Natural killer cell (primary cell): Measurements from ENCODE around the gene PNPO. TPM values are rescaled to one million over a fixed set of nuclear protein-coding genes. Genes with fewer than 3 reads are reported as not detected.
A peak's percentile ranks its signal among the peaks of the same experiment; 100 is the strongest.

ENCODE experiments used
- ATAC-seq, 3 donors: fragments of 150-1000 bp in 2 of 3; fragments of 200-7000 bp in 1 of 3; cut with Tn5 transposase; 1 replicate in 1 of 3; 2 replicates in 2 of 3; pipeline ENCODE4 v1.10.0; 2021; ENCODE audit warnings: mild to moderate bottlenecking in 2 of 3, moderate library complexity in 2 of 3
- DNase-seq, 2 donors: peaks; one replicate each; pipeline versions ENCODE4 v3.0.0 to v3.0.0-alpha.2; 2013 to 2021; ENCODE audit warnings: mixed read lengths in 1 of 2
- H3K27ac ChIP-seq: one replicate; pipeline ENCODE4 v1.5.1; 2013; ENCODE audit warnings: mild to moderate bottlenecking, low read length
- H3K27me3 ChIP-seq: one replicate; pipeline ENCODE4 v1.6.1; 2013; ENCODE audit warnings: low read length; ENCODE audit not compliant: control insufficient read depth, insufficient read depth
- H3K36me3 ChIP-seq: one replicate; pipeline ENCODE4 v1.6.1; 2013; ENCODE audit warnings: low read length; ENCODE audit not compliant: control insufficient read depth, insufficient read depth
- H3K4me1 ChIP-seq: one replicate; pipeline ENCODE4 v1.6.1; 2013; ENCODE audit warnings: low read length; ENCODE audit not compliant: control insufficient read depth, insufficient read depth
- H3K4me3 ChIP-seq: one replicate; pipeline ENCODE4 v1.5.1; 2013; ENCODE audit warnings: low read length
- H3K9me3 ChIP-seq: one replicate; pipeline ENCODE4 v1.6.1; 2013; ENCODE audit warnings: low read length; ENCODE audit not compliant: control insufficient read depth, insufficient read depth
- H3K27ac Mint-ChIP-seq, 2 donors: one replicate each; pipeline ENCODE4 v1.8.0; 2022; ENCODE audit warnings: mild to moderate bottlenecking in 2 of 2, mixed read lengths in 2 of 2, moderate library complexity in 1 of 2
- H3K27me3 Mint-ChIP-seq, 2 donors: one replicate each; pipeline ENCODE4 v1.8.0; 2022; ENCODE audit warnings: low read depth in 2 of 2, mixed read lengths in 2 of 2
- H3K36me3 Mint-ChIP-seq: one replicate; pipeline ENCODE4 v1.8.0; 2022; ENCODE audit warnings: mixed read lengths
- H3K4me1 Mint-ChIP-seq, 2 donors: one replicate each; pipeline ENCODE4 v1.8.0; 2022; ENCODE audit warnings: mixed read lengths in 2 of 2
- H3K4me3 Mint-ChIP-seq: one replicate; pipeline ENCODE4 v1.8.0; 2022; ENCODE audit warnings: mild to moderate bottlenecking, moderate library complexity, mixed read lengths
- H3K9me3 Mint-ChIP-seq, 2 donors: one replicate each; pipeline ENCODE4 v1.8.0; 2022; ENCODE audit warnings: mixed read lengths in 2 of 2
- WGBS: methylation state at CpG from one replicate; pipeline ENCODE4 v1.1.7; 2013; ENCODE audit warnings: missing lambda C conversion rate; ENCODE audit not compliant: insufficient coverage; 5-methylcytosine and 5-hydroxymethylcytosine counted together
- intact Hi-C: fragments of 100-400 bp; cut with micrococcal nuclease; formaldehyde crosslinking; loops from one replicate; pipeline ENCODE4 v1.14.2; 2022
- total RNA-seq, 4 donors: library from RNA; stranded (reverse); fragments of 120-200 nt in 1 of 4; gene quantifications; one replicate each; pipeline versions ENCODE4 v1.2.3 to v1.2.4, GENCODE V29; 2013 to 2022
- TF ChIP-seq, protein P1 (sequence below): fragments of 200-600 bp; IDR thresholded peaks from one replicate; pipeline ENCODE4 v1.8.0; 2022; ENCODE audit warnings: antibody characterized with exemption

The PNPO gene
- total RNA-seq, 3 donors from 2014 or later (not counting 1 experiment from before 2014, with no cell fraction given), result 6.0 to 10.9 (median 9.3) TPM

DNA sequence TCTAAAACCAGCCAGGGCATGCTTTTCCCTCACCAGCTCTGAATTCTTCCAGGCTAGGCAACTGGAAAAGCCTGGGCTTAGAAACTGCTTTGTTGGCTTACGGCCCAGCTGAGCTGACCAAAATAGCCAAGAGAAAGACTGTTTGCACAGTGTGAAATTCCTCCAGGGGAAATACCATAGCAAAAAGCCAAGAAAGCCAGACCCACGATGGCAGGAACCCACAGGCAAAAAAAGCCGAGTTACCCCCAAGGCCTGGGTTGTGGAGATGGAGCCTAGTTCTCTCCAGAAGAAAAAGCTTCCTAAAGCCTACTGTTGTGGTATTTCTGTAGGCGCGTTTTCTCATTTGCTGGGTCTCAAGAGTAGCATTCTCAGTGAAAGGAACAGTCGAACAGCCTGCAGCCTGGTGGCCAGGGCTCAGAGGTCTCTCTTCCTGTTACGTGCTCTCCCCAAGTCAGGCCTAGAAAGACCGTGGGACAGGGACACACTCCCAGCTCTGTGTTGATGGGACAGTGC lies 36.1 kb upstream of the PNPO start:
- intact Hi-C loops, result no loop called here
- no peaks in the 10 kb centered on the region for H3K9me3 Mint-ChIP-seq
- WGBS, result 95% methylated on average over 8 of the region's 8 CpGs
- TF ChIP-seq, protein P1, sequence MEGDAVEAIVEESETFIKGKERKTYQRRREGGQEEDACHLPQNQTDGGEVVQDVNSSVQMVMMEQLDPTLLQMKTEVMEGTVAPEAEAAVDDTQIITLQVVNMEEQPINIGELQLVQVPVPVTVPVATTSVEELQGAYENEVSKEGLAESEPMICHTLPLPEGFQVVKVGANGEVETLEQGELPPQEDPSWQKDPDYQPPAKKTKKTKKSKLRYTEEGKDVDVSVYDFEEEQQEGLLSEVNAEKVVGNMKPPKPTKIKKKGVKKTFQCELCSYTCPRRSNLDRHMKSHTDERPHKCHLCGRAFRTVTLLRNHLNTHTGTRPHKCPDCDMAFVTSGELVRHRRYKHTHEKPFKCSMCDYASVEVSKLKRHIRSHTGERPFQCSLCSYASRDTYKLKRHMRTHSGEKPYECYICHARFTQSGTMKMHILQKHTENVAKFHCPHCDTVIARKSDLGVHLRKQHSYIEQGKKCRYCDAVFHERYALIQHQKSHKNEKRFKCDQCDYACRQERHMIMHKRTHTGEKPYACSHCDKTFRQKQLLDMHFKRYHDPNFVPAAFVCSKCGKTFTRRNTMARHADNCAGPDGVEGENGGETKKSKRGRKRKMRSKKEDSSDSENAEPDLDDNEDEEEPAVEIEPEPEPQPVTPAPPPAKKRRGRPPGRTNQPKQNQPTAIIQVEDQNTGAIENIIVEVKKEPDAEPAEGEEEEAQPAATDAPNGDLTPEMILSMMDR, result no peak
- ATAC-seq (no peak), DNase-seq (no peak)
- Histone ChIP-seq H3K36me3 (peaks cover 3% of the 10 kb centered on the region), H3K4me3 (no peak overlapping the region), H3K9me3 (no peaks in the 10 kb centered on the region), H3K27me3 (no peaks in the 10 kb centered on the region), H3K27ac (no peak overlapping the region), H3K4me1 (no peaks in the 10 kb centered on the region)
- H3K4me1 Mint-ChIP-seq, result peaks cover 33 to 45% of the 10 kb centered on the region in 2 donors
- no peaks in the 10 kb centered on the region for H3K27me3 Mint-ChIP-seq
- H3K36me3 Mint-ChIP-seq, result no peaks in the 10 kb centered on the region
- peak overlapping the region; percentile 46 to 83 for H3K27ac Mint-ChIP-seq
- H3K4me3 Mint-ChIP-seq, result no peak overlapping the region

DNA sequence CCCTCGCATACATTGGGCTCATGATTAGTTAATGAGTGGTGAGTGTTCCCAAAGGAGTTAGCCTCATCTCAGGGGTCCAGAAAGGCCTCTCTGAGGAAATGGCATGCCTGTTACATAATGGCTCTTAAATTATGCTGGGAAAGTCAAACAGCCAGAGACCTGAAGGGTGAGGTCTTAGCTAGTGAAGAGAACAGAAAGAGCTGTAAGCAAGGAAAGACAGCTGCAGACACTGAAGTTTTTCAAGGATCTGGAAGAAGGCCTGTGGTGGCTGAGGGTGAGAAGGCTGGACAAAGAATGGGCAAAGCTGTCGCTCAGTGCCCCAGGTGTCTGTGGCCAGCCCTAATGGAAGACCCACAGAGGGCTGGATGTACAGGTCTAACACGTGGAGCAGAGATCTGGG lies 34.9 kb upstream of the PNPO start:
- peak overlapping the region; percentile 38 for H3K4me3 Mint-ChIP-seq
- Histone ChIP-seq H3K4me3 (no peak overlapping the region), H3K9me3 (no peaks in the 10 kb centered on the region), H3K4me1 (no peaks in the 10 kb centered on the region), H3K27ac (no peak overlapping the region), H3K27me3 (no peaks in the 10 kb centered on the region), H3K36me3 (peaks cover 3% of the 10 kb centered on the region)
- intact Hi-C loops, result no loop called here
- ATAC-seq, result no peak
- TF ChIP-seq, protein P1, result no peak
- H3K36me3 Mint-ChIP-seq, result no peaks in the 10 kb centered on the region
- peak overlapping the region; percentile 46 to 83 for H3K27ac Mint-ChIP-seq
- H3K9me3 Mint-ChIP-seq, result no peaks in the 10 kb centered on the region
- H3K4me1 Mint-ChIP-seq, result peaks cover 33 to 43% of the 10 kb centered on the region in 2 donors
- 92% methylated on average over 3 of the region's 3 CpGs for WGBS
- DNase-seq, result no peak
- H3K27me3 Mint-ChIP-seq, result no peaks in the 10 kb centered on the region

DNA sequence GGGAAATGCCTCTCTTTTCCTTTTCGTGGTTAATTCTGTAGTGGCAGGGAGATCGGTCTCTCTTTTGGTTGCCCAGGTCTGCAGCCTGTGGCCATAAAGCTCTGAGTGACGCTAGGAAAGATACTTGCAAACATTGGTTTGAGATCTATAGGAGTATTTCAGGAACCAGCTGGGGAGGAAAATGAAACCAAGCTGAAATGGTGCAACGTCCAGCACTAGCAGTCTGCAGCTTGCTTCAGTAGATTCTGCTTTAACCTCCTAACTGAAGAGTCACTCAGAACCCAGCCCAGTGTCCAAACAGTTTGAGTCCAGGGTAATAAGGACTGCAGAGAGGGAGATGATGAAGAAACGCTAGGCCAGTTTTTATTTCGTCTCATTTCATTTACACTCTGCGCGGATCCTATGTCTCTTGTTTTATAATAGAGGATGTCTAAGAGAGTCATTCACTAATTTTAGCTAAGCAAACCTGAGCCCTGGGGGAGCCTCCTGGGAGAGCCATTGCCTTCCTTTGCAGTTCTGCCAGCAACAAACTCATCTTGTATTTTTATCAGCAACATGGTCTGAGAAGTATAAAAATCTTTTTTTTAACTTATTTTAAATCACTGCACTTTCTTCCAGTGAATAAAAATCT lies 33.3 kb upstream of the PNPO start:
- Histone ChIP-seq H3K9me3 (no peaks in the 10 kb centered on the region), H3K4me1 (no peaks in the 10 kb centered on the region), H3K36me3 (peaks cover 3% of the 10 kb centered on the region), H3K4me3 (no peak overlapping the region), H3K27ac (no peak overlapping the region), H3K27me3 (no peaks in the 10 kb centered on the region)
- TF ChIP-seq, protein P1, result no peak
- Mint-ChIP-seq H3K27me3 (no peaks in the 10 kb centered on the region), H3K9me3 (no peaks in the 10 kb centered on the region), H3K4me3 (peak overlapping the region; percentile 4), H3K27ac (peak overlapping the region; percentile 45 to 65), H3K36me3 (no peaks in the 10 kb centered on the region), H3K4me1 (peaks cover 32 to 39% of the 10 kb centered on the region in 2 donors)
- intact Hi-C loops, result no loop called here
- ATAC-seq (peak in 1 of 3 donors; percentile 30), DNase-seq (no peak)
- 62% methylated on average over 7 of the region's 8 CpGs for whole genome bisulfite sequencing

DNA sequence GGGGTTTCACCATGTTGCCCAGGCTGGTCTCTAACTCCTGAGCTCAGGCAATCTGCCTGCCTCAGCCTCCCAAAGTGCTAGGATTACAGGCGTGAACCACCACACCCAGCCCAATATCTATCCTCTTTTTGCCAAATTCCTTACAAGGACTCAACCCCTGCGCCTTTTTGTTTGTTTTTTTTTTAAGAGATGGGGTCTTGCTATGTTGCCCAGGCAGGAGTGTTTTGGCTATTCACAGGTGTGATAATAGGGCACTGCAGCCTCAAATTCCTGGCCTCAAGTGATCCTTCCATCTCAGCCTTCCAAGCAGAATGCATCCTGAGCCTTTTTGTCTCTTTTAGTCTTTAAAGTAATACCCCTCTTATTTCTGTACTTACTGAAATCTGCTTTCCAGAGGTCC lies 28.3 kb upstream of the PNPO start:
- H3K27me3 ChIP-seq, result no peaks in the 10 kb centered on the region
- intact Hi-C loops, result no loop called here
- H3K4me1 Mint-ChIP-seq, result peaks cover 11 to 19% of the 10 kb centered on the region in 2 donors
- H3K9me3 Mint-ChIP-seq, result no peaks in the 10 kb centered on the region
- H3K36me3 ChIP-seq, result peaks cover 18% of the 10 kb centered on the region
- no peak for ATAC-seq
- no peaks in the 10 kb centered on the region for H3K4me1 ChIP-seq
- no peak overlapping the region for H3K4me3 Mint-ChIP-seq
- WGBS, result 100% methylated on average over 1 of the region's 2 CpGs
- no peak overlapping the region for H3K27ac ChIP-seq
- H3K36me3 Mint-ChIP-seq, result peaks cover 12% of the 10 kb centered on the region
- no peak for DNase-seq
- no peaks in the 10 kb centered on the region for H3K9me3 ChIP-seq
- TF ChIP-seq, protein P1, result no peak
- H3K27me3 Mint-ChIP-seq, result no peaks in the 10 kb centered on the region
- H3K4me3 ChIP-seq, result no peak overlapping the region
- H3K27ac Mint-ChIP-seq, result no peak overlapping the region
